HG02973 (cell line): ENCODE measurements around the gene CSMD2.
A peak's percentile ranks its signal among the peaks of the same experiment; 100 is the strongest.

Experiments used
- ATAC-seq: cut with Tn5 transposase; IDR thresholded peaks from one replicate; pipeline ENCODE4 v1.9.1; 2021; ENCODE audit warnings: moderate library complexity; ENCODE audit not compliant: unreplicated experiment

CSMD2 gene

DNA sequence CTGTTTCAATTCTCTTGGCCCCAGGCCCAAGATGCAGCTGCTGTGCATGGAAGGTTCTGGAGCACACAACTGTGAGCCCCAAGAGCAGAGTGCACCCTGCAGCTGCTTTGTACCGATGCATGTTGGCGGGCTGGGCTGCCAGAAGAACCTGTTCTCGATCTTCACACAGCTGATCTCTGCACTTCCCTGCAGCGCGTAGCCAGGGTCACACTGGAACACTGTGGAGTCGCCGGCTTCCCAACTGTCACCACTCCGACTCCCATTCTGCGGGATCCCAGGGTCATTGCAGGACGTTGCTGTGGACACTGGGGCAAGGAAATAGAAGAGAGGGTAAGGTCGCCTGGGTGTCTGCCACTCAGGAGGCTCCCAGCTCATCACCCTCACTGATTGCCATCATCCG lies 507.2 kb downstream of the CSMD2 start:
- no peak for ATAC-seq

GRCh38 chr1:33656467-33657005 lies 508.5 kb downstream of the CSMD2 start:
- ATAC-seq, result no peak

- ATAC-seq, result no peak
These were observed 509.5 kb downstream of the CSMD2 start for GRCh38 chr1:33655496-33655895.

- no peak for ATAC-seq
These were observed 510.7 kb downstream of the CSMD2 start for GRCh38 chr1:33654267-33654834.

- no peak for ATAC-seq
These were observed 511.8 kb downstream of the CSMD2 start for GRCh38 chr1:33653226-33653625.

DNA sequence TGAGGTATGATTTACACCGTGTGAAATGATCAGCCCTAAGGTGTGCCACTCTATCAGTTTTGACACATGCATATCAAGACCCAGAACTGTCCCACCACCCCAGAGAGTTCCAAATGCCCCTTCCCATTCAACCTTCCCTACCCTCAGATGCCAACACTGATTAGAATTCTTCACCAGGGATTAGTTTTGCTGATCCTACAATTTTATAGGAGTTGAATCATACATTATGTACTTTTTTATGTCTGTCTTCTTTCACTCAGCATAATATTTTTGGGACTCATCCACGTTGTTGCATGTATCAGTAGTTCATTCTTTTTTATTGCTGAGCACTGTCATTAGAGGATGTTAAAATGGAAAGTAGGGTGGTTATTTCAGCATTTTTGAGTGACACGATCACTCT lies 514.3 kb downstream of the CSMD2 start:
- ATAC-seq, result no peak

- ATAC-seq, result no peak
These were observed 515.3 kb downstream of the CSMD2 start for GRCh38 chr1:33649759-33650158.

DNA sequence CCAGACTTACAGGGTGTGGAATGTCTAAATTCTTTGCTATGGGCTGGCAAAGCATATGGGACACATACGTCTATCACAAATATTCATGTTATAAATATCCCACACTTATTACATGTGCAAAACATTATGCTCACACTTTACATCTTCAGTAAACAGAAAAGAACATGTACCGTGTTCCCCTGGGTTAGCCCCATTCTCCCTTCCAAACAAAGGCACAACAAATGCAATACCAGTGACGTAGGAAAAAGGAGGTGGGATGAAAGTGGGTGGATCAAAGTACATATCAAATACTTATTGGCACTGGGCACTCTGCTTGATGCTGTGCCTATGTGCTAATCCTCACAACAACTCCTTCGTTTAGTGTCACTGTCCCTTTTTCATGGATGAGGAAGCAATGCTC lies 521.8 kb downstream of the CSMD2 start:
- no peak for ATAC-seq

DNA sequence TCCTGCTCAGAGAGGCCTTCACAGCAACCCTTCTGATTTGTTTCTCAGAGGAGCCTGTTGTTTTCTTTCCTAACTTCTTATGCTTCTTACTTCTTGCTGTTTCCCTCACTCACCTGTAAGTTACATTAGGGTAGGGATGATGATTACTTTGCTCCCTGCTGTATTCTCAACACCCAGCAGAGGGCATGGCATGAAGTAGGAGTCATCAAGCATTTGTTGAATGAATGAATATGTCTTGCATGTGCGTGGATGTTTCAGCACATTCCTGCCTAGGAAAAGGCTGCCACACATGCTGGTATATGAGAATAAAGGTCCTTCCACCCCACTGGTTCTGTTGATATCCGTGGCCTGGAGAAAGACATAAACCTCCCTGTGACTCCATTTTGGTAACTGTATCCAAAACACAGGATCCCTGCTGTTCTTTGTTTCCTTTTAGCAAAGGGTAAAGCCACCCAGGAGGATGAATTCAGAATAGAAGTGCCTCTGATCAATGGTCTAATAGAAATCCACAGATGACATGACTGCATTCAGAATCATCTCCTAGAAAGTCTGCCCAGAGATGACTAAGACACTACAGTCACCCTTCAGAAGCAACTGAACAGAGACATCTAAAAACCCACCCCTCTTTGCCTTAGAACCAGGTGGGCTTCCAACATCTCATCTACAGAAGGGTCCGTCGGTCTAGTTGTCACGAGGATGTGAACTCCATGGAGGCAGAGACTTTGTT lies 523.8 kb downstream of the CSMD2 start:
- no peak for ATAC-seq

DNA sequence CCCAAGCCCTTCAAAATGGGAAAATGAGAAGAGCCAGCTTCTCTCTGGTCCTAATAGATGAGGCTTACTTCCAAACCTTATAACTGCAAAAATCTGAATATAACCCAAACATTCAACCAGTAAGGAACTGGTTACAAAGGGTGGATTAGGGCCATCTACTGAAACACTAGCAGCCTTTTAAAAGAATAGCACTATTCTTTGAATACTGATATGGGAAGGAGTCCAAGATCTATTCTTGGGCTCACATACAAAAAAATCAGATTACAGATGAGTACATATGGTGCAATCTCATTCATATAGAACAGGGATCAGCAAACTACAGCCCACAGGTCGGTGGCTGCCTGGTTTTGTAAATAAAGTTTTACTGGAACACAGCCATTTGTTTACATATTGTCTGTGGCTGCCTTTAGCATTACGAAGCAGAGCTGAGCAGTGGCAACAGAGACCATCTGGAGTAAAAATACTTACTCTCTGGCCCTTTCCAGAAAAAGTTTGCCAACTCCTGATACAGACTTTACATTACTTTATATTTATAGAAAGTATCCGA lies 524.8 kb downstream of the CSMD2 start:
- no peak for ATAC-seq

- no peak for ATAC-seq
These were observed 527.1 kb downstream of the CSMD2 start for GRCh38 chr1:33637846-33638440.

GRCh38 chr1:33636209-33636608 lies 528.8 kb downstream of the CSMD2 start:
- no peak for ATAC-seq

- no peak for ATAC-seq
These were observed 529.6 kb downstream of the CSMD2 start for GRCh38 chr1:33635336-33636012.

- ATAC-seq, result no peak
These were observed 530.2 kb downstream of the CSMD2 start for GRCh38 chr1:33634806-33635205.

- ATAC-seq, result no peak
These were observed 530.9 kb downstream of the CSMD2 start for GRCh38 chr1:33634143-33634542.

- peak; percentile 72 for ATAC-seq
These were observed 531.8 kb downstream of the CSMD2 start for GRCh38 chr1:33633019-33633801.

DNA sequence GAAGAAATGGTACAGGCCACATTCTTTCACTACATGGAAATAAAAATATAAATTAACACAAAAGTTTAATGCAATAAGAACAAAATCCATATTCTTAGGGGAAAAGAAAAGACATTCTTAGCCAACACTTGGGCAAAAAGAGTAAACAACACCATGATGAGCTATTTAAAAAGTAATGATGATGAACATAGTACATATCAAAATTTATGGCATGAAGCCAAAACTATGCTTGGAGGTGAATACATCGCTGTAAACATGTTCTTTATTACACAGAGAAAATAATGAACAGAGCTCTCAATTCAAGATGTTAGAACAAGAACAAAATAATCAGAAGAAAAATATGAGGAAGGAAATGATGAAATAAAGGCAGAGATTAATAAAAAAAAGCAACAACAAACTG lies 534.3 kb downstream of the CSMD2 start:
- ATAC-seq, result no peak

DNA sequence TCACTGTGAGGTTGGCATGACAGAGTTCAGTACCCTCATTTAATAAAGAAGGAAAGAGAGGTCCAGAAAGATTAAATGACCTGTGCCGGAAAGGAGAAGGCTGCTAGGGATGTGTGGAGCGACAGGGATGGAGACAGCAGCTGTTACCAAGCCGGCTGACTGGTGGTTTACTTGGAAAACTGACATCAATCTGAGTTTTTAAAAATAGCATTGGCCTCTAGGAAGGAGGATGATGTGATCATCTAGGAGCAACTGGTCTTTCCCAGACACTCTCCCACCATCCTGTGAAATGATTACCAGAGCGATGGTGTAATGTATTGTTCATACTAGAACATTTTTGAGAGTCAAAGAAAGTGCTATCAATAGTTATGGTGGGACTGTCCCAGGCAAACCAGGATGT lies 538.2 kb downstream of the CSMD2 start:
- no peak for ATAC-seq

DNA sequence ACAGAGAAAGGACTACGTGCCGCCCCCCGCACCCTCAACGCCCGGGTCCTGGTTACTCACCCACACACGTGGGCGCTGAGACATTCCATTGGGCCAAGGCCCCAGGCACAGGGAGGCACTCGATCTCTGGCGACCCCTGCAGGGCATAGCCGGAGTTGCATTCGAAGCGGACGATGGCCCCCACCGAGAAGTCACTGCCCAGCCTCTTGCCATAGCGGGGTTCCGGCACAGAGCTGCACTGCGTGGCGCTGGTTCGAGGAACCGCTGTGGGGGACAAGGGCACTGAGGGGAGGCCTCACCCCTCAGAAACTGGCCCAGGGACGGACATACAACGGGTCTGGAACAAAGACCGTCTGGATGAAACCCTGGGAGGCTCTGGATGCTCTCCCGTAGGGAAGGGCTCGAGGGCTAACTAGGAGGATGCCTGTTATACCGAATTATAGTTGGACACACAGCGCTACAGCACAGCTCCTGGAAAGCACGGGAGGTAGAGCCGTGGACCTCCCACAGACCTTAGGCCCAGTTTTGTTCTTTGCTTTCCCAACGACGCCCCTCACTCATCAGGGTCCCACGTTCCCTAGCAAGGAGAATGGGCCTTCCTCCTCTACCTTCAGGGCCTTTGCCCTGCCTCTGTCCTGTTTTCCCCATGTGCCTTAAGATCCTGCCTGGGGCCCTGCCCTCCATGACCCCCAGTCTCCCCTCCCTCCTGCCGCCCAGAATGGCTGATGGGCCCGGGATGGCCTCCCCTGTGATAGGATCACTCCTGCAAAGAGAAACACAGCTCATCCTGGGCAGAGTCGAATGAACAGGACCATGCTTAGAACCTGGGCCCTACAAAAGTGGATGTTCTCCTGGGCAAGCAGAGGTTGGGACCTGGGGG lies 539.8 kb downstream of the CSMD2 start:
- no peak for ATAC-seq
